HepG2 (cell line): Measurements from ENCODE around the gene OTOP2. TPM values are rescaled to one million over a fixed set of nuclear protein-coding genes. Genes with fewer than 3 reads are reported as not detected.

Experiments
- ARNTL ChIP-seq: sonication (generic); formaldehyde crosslinking; IDR thresholded peaks from 2 replicates; pipeline ENCODE4 v1.4.0; 2020; ENCODE audit warnings: mild to moderate bottlenecking, missing genetic modification reagents
- FOXM1 ChIP-seq: sonication (generic); formaldehyde crosslinking; IDR thresholded peaks from 2 replicates; pipeline ENCODE4 v1.5.0; 2020; ENCODE audit warnings: missing genetic modification reagents
- FOXO1 ChIP-seq: sonication (generic); formaldehyde crosslinking; IDR thresholded peaks from 2 replicates; pipeline ENCODE4 v1.4.0; 2020; ENCODE audit warnings: missing genetic modification reagents
- GATAD1 ChIP-seq: IDR thresholded peaks from 2 replicates; pipeline ENCODE4 v1.6.1; 2016; ENCODE audit warnings: missing genetic modification reagents, missing compliant biosample characterization
- HOMEZ ChIP-seq: IDR thresholded peaks from 2 replicates; pipeline ENCODE4 v1.6.1; 2016; ENCODE audit warnings: low read depth
- KAT8 ChIP-seq: IDR thresholded peaks from 2 replicates; pipeline ENCODE4 v1.6.1; 2016; ENCODE audit warnings: missing genetic modification reagents, missing compliant biosample characterization
- MEIS2 ChIP-seq: sonication (generic); formaldehyde crosslinking; IDR thresholded peaks from 2 replicates; pipeline ENCODE4 v1.9.0; 2021; ENCODE audit warnings: mild to moderate bottlenecking, missing genetic modification reagents
- NR1H2 ChIP-seq: sonication (generic); formaldehyde crosslinking; IDR thresholded peaks from 2 replicates; pipeline ENCODE4 v1.8.1; 2022; ENCODE audit warnings: low read depth, missing genetic modification reagents, borderline replicate concordance
- RAD21 ChIP-seq: fragments of 450-650 bp; formaldehyde crosslinking; IDR thresholded peaks from 2 replicates; pipeline ENCODE4 v1.5.0; 2020; ENCODE audit warnings: mild to moderate bottlenecking
- RCOR2 ChIP-seq: IDR thresholded peaks from 2 replicates; pipeline ENCODE4 v1.6.1; 2016; ENCODE audit warnings: missing biosample characterization, missing genetic modification reagents
- RXRB ChIP-seq: IDR thresholded peaks from 2 replicates; pipeline ENCODE4 v1.6.1; 2016; ENCODE audit warnings: borderline replicate concordance, missing genetic modification reagents, missing compliant biosample characterization
- SP1 ChIP-seq, 2 experiments: fragments of 450-650 bp in 1 of 2; sonication (generic) in 1 of 2; formaldehyde crosslinking in 1 of 2; IDR thresholded peaks; 2 replicates each; pipeline versions ENCODE4 v1.4.0 to v1.6.1; 2016 to 2020; ENCODE audit warnings: missing genetic modification reagents in 1 of 2
- THAP11 ChIP-seq: IDR thresholded peaks from 2 replicates; pipeline ENCODE4 v1.6.1; 2016; ENCODE audit warnings: missing biosample characterization, missing genetic modification reagents
- ZNF777 ChIP-seq: sonication (generic); formaldehyde crosslinking; IDR thresholded peaks from 2 replicates; pipeline ENCODE4 v1.4.0; 2020; ENCODE audit warnings: missing genetic modification reagents
- ZNF83 ChIP-seq: sonication (generic); formaldehyde crosslinking; IDR thresholded peaks from 2 replicates; pipeline ENCODE4 v1.4.0; 2020; ENCODE audit warnings: missing genetic modification reagents, mild to moderate bottlenecking, borderline replicate concordance
- polyA plus RNA-seq, 8 experiments: library from polyadenylated mRNA; depleted of rRNA in 3 of 8; stranded (reverse) in 7 of 8; unstranded in 1 of 8; fragments of >200 nt; fragmentation: Illumina TruSeq in 4 of 8; extraction: Trizol in 4 of 8; gene quantifications; 2 replicates each; pipeline versions ENCODE4 v1.2.1 to v1.2.3, GENCODE V29; 2011 to 2016; ENCODE audit warnings: low read depth in 4 of 8, missing spikeins in 1 of 8, mixed read lengths in 1 of 8; ENCODE audit not compliant: insufficient read depth in 1 of 8
- total RNA-seq, 5 experiments: library from RNA; depleted of rRNA; stranded (reverse); fragments of >200 nt; fragmentation: Illumina TruSeq; extraction: Trizol; gene quantifications; 2 replicates each; pipeline ENCODE4 v1.2.3, GENCODE V29; 2016; ENCODE audit warnings: low read depth in 1 of 5
- TF ChIP-seq, protein P1 (sequence below): sonication (generic); formaldehyde crosslinking; IDR thresholded peaks from 2 replicates; pipeline ENCODE4 v1.5.1; 2020; ENCODE audit warnings: mild to moderate bottlenecking, missing genetic modification reagents

The OTOP2 gene
- total and polyA plus RNA-seq, 2 of the 13 experiments (the other 11 are each of a cell fraction or from before 2014, with no cell fraction given) = not detected

- TF ChIP-seq NR1H2 (CRISPR knock-in tag) (0 out of 2 replicates have a peak, but pooled peaks have one; percentile 32), FOXM1 (CRISPR knock-in tag) (no peak), ZNF777 (CRISPR knock-in tag) (peak; percentile 84), SP1 (IDR thresholded peaks at IDR 0.05) (no peak), SP1 (CRISPR knock-in tag; IDR thresholded peaks at IDR 0.05) (0 out of 2 replicates have a peak, but pooled peaks have one; percentile 18), THAP11 (CRISPR knock-in tag) (0 out of 2 replicates have a peak, but pooled peaks have one; percentile 54), FOXO1 (CRISPR knock-in tag) (no peak; the same call in 1 of the 2 replicates), MEIS2 (CRISPR knock-in tag) (0 out of 2 replicates have a peak, but pooled peaks have one; percentile 18), RAD21 (CRISPR knock-in tag) (peak; percentile 15; the same call in 1 of the 2 replicates), RCOR2 (CRISPR knock-in tag) (no peak), ARNTL (CRISPR knock-in tag) (0 out of 2 replicates have a peak, but pooled peaks have one; percentile 15), GATAD1 (CRISPR knock-in tag) (peak; percentile 60), HOMEZ (CRISPR knock-in tag) (no peak), ZNF83 (CRISPR knock-in tag) (peak; percentile 61; the same call in 1 of the 2 replicates), KAT8 (CRISPR knock-in tag) (peak; percentile 43; the same call in 1 of the 2 replicates), RXRB (CRISPR knock-in tag) (peak; percentile 49; the same call in 1 of the 2 replicates)
- TF ChIP-seq, protein P1, sequence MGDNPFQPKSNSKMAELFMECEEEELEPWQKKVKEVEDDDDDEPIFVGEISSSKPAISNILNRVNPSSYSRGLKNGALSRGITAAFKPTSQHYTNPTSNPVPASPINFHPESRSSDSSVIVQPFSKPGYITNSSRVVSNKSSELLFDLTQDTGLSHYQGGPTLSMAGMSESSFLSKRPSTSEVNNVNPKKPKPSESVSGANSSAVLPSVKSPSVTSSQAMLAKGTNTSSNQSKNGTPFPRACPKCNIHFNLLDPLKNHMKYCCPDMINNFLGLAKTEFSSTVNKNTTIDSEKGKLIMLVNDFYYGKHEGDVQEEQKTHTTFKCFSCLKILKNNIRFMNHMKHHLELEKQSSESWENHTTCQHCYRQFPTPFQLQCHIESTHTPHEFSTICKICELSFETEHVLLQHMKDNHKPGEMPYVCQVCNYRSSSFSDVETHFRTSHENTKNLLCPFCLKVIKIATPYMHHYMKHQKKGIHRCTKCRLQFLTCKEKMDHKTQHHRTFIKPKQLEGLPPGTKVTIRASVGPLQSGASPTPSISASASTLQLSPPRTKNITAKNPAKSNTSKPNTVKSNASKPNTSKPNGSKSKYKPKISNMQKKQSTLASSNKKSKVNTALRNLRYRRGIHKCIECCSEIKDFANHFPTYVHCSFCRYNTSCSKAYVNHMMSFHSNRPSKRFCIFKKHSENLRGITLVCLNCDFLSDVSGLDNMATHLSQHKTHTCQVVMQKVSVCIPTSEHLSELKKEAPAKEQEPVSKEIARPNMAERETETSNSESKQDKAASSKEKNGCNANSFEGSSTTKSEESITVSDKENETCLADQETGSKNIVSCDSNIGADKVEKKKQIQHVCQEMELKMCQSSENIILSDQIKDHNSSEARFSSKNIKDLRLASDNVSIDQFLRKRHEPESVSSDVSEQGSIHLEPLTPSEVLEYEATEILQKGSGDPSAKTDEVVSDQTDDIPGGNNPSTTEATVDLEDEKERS = peak; percentile 76; the same call in 1 of the 2 replicates
Measured at GRCh38 chr17:74972107-74972972, 48.3 kb downstream of the OTOP2 start, which contains the start of gene HID1 (continued).
